ENCODE results near the gene LINC00305.

Gene LINC00305

DNA sequence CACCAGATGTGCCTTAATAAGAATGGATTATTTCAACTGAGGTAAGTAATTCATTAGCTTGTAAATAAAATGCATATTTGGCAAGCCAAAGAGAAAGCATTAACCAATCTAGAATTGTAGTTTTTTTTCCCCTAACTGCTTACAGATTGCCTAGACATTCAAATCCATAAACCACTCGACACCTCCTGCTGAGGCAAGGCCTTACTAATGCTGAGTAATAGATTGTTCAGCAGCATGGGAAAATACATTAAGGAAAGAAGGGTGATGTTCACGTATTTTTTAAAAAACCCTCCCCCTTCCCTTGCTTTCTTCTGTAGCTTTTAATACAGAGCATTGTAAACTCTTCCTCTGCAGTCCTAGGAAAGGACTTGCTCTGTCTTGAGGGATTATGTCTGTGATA, 17.0 kb upstream of the LINC00305 start:
- CTCF ChIA-PET = interaction anchor here (1.1 kb wide), 1 partner anchor 25 kb away, joined by 3 read pairs; no protein-coding TSS in a partner anchor
- no peak for TF ChIP-seq GLIS1 (tag by site-specific recombination; IDR thresholded peaks at IDR 0.05)
- no peak for TF ChIP-seq ZNF791 (tag by site-specific recombination; IDR thresholded peaks at IDR 0.05)
- no peak for TF ChIP-seq ZNF311 (tag by site-specific recombination; IDR thresholded peaks at IDR 0.05; ENCODE audit: borderline replicate concordance)
- TF ChIP-seq ZBTB1 (tag by site-specific recombination; IDR thresholded peaks at IDR 0.05) = no peak
- no peak for TF ChIP-seq ZBTB7A (tag by site-specific recombination; IDR thresholded peaks at IDR 0.05; ENCODE audit: low read depth)
- no peak for TF ChIP-seq KLF8 (tag by site-specific recombination; IDR thresholded peaks at IDR 0.05)
- TF ChIP-seq ZNF174 (tag by site-specific recombination; IDR thresholded peaks at IDR 0.05) = no peak
- TF ChIP-seq ZNF610 (tag by site-specific recombination; IDR thresholded peaks at IDR 0.05; ENCODE audit: borderline replicate concordance) = no peak
- no peak for TF ChIP-seq ZNF184 (tag by site-specific recombination; IDR thresholded peaks at IDR 0.05)
- no peak for TF ChIP-seq REPIN1 (tag by site-specific recombination; IDR thresholded peaks at IDR 0.05; ENCODE audit: low read depth)
- TF ChIP-seq ZNF366 (tag by site-specific recombination; conservative IDR thresholded peaks at IDR 0.05) = no peak
- no peak for TF ChIP-seq ZNF677 (tag by site-specific recombination; IDR thresholded peaks at IDR 0.05)
- TF ChIP-seq ZNF76 (tag by site-specific recombination; IDR thresholded peaks at IDR 0.05; ENCODE audit: borderline replicate concordance, low read depth) = no peak
- TF ChIP-seq HOXA7 (CRISPR knock-in tag; IDR thresholded peaks at IDR 0.05; ENCODE audit: borderline replicate concordance) = no peak
- TF ChIP-seq HOXD13 (CRISPR knock-in tag; IDR thresholded peaks at IDR 0.05; ENCODE audit: borderline replicate concordance) = no peak
- TF ChIP-seq, protein P1, sequence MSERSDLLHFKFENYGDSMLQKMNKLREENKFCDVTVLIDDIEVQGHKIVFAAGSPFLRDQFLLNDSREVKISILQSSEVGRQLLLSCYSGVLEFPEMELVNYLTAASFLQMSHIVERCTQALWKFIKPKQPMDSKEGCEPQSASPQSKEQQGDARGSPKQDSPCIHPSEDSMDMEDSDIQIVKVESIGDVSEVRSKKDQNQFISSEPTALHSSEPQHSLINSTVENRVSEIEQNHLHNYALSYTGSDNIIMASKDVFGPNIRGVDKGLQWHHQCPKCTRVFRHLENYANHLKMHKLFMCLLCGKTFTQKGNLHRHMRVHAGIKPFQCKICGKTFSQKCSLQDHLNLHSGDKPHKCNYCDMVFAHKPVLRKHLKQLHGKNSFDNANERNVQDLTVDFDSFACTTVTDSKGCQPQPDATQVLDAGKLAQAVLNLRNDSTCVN (tag by site-specific recombination; optimal IDR thresholded peaks at IDR 0.05) = no peak
- TF ChIP-seq ZNF121 (tag by site-specific recombination; IDR thresholded peaks at IDR 0.05) = no peak
- no peak for TF ChIP-seq ZNF585B (tag by site-specific recombination; IDR thresholded peaks at IDR 0.05)
- TF ChIP-seq ZNF391 (tag by site-specific recombination; IDR thresholded peaks at IDR 0.05; ENCODE audit: borderline replicate concordance, low read depth) = no peak
- Histone ChIP-seq H3K4me1 (ENCODE audit: control insufficient read depth, insufficient read depth, low read length) (no peaks in the 10 kb centered on the region), H3K27ac (ENCODE audit: extremely low read depth, low read depth, low read length) (no peak overlapping the region), H3K9me3 (ENCODE audit: control insufficient read depth, insufficient read depth, low read depth, low read length) (no peaks in the 10 kb centered on the region), H3K36me3 (ENCODE audit: control insufficient read depth in 2 of 2, insufficient read depth in 1 of 2, low read length in 2 of 2) (no peaks in the 10 kb centered on the region), H3K4me3 (ENCODE audit: low read depth, low read length) (no peak overlapping the region)
- POLR2A ChIA-PET = no interaction called here

DNA sequence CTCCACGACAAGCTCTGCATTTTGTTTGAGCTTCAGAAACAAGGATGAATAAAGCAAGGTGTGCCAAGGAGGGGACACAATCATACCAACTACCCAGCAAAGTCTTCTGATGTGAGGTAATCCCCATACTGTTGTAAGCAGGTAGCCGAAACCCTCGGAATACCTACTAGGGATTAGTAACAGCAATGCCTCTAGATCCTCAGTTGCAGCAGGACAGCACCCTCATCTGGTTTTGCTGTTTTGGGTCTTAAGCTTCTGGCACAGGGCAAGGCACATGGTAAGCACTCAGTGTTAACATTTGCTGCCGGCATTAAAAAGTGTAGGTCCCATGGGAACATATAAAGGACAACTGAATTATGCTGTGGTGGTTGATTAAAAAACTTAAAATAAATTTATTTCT, 16.0 kb upstream of the LINC00305 start:
- Histone ChIP-seq H3K4me3 (ENCODE audit: low read depth, low read length) (no peak overlapping the region), H3K36me3 (ENCODE audit: control insufficient read depth in 2 of 2, insufficient read depth in 1 of 2, low read length in 2 of 2) (no peaks in the 10 kb centered on the region), H3K4me1 (ENCODE audit: control insufficient read depth, insufficient read depth, low read length) (no peaks in the 10 kb centered on the region), H3K9me3 (ENCODE audit: control insufficient read depth, insufficient read depth, low read depth, low read length) (no peaks in the 10 kb centered on the region), H3K27ac (ENCODE audit: extremely low read depth, low read depth, low read length) (no peak overlapping the region)
- ChIA-PET POLR2A (no interaction called here), CTCF (interaction anchor here (0.7 to 1.1 kb wide), 3 partner anchors 24 to 128 kb away, joined by 3 to 4 read pairs (median 3); no protein-coding TSS in a partner anchor)
- TF ChIP-seq ZNF707 (tag by site-specific recombination; IDR thresholded peaks at IDR 0.05) = no peak
- TF ChIP-seq, protein P2, sequence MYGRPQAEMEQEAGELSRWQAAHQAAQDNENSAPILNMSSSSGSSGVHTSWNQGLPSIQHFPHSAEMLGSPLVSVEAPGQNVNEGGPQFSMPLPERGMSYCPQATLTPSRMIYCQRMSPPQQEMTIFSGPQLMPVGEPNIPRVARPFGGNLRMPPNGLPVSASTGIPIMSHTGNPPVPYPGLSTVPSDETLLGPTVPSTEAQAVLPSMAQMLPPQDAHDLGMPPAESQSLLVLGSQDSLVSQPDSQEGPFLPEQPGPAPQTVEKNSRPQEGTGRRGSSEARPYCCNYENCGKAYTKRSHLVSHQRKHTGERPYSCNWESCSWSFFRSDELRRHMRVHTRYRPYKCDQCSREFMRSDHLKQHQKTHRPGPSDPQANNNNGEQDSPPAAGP (tag by site-specific recombination; IDR thresholded peaks at IDR 0.05) = no peak
- no peak for TF ChIP-seq ZNF112 (tag by site-specific recombination; IDR thresholded peaks at IDR 0.05)
- TF ChIP-seq, protein P3, sequence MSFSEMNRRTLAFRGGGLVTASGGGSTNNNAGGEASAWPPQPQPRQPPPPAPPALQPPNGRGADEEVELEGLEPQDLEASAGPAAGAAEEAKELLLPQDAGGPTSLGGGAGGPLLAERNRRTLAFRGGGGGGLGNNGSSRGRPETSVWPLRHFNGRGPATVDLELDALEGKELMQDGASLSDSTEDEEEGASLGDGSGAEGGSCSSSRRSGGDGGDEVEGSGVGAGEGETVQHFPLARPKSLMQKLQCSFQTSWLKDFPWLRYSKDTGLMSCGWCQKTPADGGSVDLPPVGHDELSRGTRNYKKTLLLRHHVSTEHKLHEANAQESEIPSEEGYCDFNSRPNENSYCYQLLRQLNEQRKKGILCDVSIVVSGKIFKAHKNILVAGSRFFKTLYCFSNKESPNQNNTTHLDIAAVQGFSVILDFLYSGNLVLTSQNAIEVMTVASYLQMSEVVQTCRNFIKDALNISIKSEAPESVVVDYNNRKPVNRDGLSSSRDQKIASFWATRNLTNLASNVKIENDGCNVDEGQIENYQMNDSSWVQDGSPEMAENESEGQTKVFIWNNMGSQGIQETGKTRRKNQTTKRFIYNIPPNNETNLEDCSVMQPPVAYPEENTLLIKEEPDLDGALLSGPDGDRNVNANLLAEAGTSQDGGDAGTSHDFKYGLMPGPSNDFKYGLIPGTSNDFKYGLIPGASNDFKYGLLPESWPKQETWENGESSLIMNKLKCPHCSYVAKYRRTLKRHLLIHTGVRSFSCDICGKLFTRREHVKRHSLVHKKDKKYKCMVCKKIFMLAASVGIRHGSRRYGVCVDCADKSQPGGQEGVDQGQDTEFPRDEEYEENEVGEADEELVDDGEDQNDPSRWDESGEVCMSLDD (tag by site-specific recombination; IDR thresholded peaks at IDR 0.05) = no peak
- TF ChIP-seq ZNF600 (tag by site-specific recombination; IDR thresholded peaks at IDR 0.05) = no peak
- no peak for TF ChIP-seq ZNF521 (tag by site-specific recombination; IDR thresholded peaks at IDR 0.05)
- TF ChIP-seq, protein P4, sequence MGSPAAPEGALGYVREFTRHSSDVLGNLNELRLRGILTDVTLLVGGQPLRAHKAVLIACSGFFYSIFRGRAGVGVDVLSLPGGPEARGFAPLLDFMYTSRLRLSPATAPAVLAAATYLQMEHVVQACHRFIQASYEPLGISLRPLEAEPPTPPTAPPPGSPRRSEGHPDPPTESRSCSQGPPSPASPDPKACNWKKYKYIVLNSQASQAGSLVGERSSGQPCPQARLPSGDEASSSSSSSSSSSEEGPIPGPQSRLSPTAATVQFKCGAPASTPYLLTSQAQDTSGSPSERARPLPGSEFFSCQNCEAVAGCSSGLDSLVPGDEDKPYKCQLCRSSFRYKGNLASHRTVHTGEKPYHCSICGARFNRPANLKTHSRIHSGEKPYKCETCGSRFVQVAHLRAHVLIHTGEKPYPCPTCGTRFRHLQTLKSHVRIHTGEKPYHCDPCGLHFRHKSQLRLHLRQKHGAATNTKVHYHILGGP (tag by site-specific recombination; IDR thresholded peaks at IDR 0.05) = no peak
